Measurements from ENCODE around the gene SPECC1L. TPM values are rescaled to one million over a fixed set of nuclear protein-coding genes. Genes with fewer than 3 reads are reported as not detected.

Gene SPECC1L
- total and polyA plus RNA-seq, 10 of the 15 experiments (the other 5 are each of a cell fraction or from before 2014, with no cell fraction given) = 1.9 to 40.6 (median 19.1) TPM

DNA sequence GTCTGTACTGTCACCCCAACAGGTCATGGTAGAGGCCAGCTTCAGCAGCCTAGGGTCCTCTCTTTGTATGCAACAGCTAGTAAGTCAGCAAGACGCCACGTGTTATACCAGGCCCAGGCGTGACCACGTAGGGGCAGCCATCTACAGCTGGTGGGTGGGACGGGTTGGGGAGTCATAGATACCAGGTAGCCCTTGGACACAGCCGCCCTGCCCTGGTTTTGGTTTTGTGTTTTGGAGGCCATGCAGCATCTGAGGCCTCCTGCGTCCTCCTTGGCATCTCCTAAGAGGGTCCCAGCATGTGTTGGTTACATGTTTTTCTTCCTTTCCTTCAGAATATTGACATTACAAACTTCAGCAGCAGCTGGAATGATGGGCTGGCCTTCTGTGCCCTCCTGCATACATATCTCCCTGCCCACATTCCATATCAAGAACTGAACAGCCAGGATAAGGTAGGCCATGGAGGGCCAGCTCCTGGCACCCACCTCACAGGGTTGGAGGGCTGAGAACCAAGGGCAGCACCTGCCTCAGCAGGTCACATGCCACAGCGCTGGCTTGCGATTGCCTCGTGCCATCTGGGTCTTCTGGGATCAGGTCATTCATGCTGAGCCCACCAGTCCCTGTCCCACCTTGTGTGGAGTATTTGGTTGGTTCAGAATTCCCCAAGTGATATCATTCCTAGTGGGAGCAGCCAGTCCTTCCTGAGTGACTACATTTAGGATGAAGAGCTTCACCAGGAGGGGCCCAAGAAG, 140.8 kb downstream of the SPECC1L start:
- ATAC-seq (no peak), FAIRE-seq (no peak), DNase-seq (ENCODE audit: low read depth, low spot score) (no peak)
- Histone ChIP-seq H3K4me2 (ENCODE audit: control insufficient read depth, insufficient read depth) (no peak overlapping the region), H3K36me3 (ENCODE audit: control insufficient read depth in 2 of 2, insufficient read depth in 2 of 2, low read length in 1 of 2) (peaks cover 4 to 16% of the 10 kb centered on the region in 2 experiments), H3K27ac (ENCODE audit: control insufficient read depth, insufficient read depth) (no peak overlapping the region), H3K4me3 (no peak overlapping the region), H3K79me2 (ENCODE audit: control insufficient read depth, insufficient read depth, low read length) (no peaks in the 10 kb centered on the region), H3K9ac (ENCODE audit: control insufficient read depth, insufficient read depth, low read length) (no peak overlapping the region), H3K9me3 (replicated peaks; ENCODE audit: control insufficient read depth, insufficient read depth, low read length) (no peaks in the 10 kb centered on the region), H3K27me3 (replicated peaks in 1 of 2; ENCODE audit: control insufficient read depth in 2 of 2, insufficient read depth in 2 of 2, low read length in 1 of 2) (no peaks in the 10 kb centered on the region), H4K20me1 (ENCODE audit: control insufficient read depth, insufficient read depth) (no peaks in the 10 kb centered on the region), H3K4me1 (ENCODE audit: control insufficient read depth, insufficient read depth, low read length) (peaks cover 10% of the 10 kb centered on the region), H2AFZ (ENCODE audit: control insufficient read depth, low read depth, low read length) (no peak overlapping the region)
- BruUV-seq (replicated peaks) = no TSS peak
- ChIA-PET CTCF (interaction anchor here (0.7 to 1.1 kb wide), 2 partner anchors 9 to 144 kb away, joined by 3 read pairs; partner anchors contain the start of gene GUCD1), SMC1A (ENCODE audit: uncharacterized antibody, unreplicated experiment) (interaction anchor here (0.8 kb wide), 1 partner anchor 79 kb away, joined by 3 read pairs; no protein-coding TSS in a partner anchor), RAD21 (ENCODE audit: unreplicated experiment) (no interaction called here), POLR2A (no interaction called here)
- intact Hi-C loops (cut with micrococcal nuclease; ENCODE audit: unreplicated experiment) = no loop called here
- 96% methylated on average over 10 of the region's 10 CpGs for WGBS (ENCODE audit: insufficient coverage, insufficient replicate concordance, low lambda C conversion rate, missing lambda C conversion rate)
- in situ Hi-C loops (cut with MboI) = no loop called here
- TF ChIP-seq, protein P1, sequence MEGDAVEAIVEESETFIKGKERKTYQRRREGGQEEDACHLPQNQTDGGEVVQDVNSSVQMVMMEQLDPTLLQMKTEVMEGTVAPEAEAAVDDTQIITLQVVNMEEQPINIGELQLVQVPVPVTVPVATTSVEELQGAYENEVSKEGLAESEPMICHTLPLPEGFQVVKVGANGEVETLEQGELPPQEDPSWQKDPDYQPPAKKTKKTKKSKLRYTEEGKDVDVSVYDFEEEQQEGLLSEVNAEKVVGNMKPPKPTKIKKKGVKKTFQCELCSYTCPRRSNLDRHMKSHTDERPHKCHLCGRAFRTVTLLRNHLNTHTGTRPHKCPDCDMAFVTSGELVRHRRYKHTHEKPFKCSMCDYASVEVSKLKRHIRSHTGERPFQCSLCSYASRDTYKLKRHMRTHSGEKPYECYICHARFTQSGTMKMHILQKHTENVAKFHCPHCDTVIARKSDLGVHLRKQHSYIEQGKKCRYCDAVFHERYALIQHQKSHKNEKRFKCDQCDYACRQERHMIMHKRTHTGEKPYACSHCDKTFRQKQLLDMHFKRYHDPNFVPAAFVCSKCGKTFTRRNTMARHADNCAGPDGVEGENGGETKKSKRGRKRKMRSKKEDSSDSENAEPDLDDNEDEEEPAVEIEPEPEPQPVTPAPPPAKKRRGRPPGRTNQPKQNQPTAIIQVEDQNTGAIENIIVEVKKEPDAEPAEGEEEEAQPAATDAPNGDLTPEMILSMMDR (IDR thresholded peaks at IDR 0.05 in 2 of 3, conservative IDR thresholded peaks at IDR 0.05 in 1 of 3; ENCODE audit: control insufficient read depth in 2 of 3, extremely low read depth in 1 of 3, insufficient read depth in 1 of 3, low read depth in 3 of 3, low read length in 3 of 3) = no peak
- TF ChIP-seq ESRRA (IDR thresholded peaks at IDR 0.05; ENCODE audit: low read length) (no peak), BRCA1 (IDR thresholded peaks at IDR 0.05; ENCODE audit: low read depth, low read length) (no peak), POLR2AphosphoS2 (IDR thresholded peaks at IDR 0.05; ENCODE audit: low read depth, low read length) (no peak), POU2F2 (IDR thresholded peaks at IDR 0.05; ENCODE audit: borderline replicate concordance, low read depth, low read length) (no peak), HCFC1 (IDR thresholded peaks at IDR 0.05; ENCODE audit: low read length) (no peak), ETV6 (conservative IDR thresholded peaks at IDR 0.05 in 1 of 2, IDR thresholded peaks at IDR 0.05 in 1 of 2; ENCODE audit: borderline replicate concordance in 1 of 2, low read depth in 1 of 2) (no peak), TAF1 (IDR thresholded peaks at IDR 0.05; ENCODE audit: borderline replicate concordance, low read depth, low read length) (no peak), NR2F1 (conservative IDR thresholded peaks at IDR 0.05) (no peak), ZBED1 (IDR thresholded peaks at IDR 0.05; ENCODE audit: borderline replicate concordance) (no peak), CHD2 (IDR thresholded peaks at IDR 0.05; ENCODE audit: borderline replicate concordance, low read depth, low read length) (no peak)
- TF ChIP-seq, protein P2, sequence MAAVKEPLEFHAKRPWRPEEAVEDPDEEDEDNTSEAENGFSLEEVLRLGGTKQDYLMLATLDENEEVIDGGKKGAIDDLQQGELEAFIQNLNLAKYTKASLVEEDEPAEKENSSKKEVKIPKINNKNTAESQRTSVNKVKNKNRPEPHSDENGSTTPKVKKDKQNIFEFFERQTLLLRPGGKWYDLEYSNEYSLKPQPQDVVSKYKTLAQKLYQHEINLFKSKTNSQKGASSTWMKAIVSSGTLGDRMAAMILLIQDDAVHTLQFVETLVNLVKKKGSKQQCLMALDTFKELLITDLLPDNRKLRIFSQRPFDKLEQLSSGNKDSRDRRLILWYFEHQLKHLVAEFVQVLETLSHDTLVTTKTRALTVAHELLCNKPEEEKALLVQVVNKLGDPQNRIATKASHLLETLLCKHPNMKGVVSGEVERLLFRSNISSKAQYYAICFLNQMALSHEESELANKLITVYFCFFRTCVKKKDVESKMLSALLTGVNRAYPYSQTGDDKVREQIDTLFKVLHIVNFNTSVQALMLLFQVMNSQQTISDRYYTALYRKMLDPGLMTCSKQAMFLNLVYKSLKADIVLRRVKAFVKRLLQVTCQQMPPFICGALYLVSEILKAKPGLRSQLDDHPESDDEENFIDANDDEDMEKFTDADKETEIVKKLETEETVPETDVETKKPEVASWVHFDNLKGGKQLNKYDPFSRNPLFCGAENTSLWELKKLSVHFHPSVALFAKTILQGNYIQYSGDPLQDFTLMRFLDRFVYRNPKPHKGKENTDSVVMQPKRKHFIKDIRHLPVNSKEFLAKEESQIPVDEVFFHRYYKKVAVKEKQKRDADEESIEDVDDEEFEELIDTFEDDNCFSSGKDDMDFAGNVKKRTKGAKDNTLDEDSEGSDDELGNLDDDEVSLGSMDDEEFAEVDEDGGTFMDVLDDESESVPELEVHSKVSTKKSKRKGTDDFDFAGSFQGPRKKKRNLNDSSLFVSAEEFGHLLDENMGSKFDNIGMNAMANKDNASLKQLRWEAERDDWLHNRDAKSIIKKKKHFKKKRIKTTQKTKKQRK (IDR thresholded peaks at IDR 0.05; ENCODE audit: low read depth, low read length) = no peak
- TF ChIP-seq, protein P3, sequence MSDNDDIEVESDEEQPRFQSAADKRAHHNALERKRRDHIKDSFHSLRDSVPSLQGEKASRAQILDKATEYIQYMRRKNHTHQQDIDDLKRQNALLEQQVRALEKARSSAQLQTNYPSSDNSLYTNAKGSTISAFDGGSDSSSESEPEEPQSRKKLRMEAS (IDR thresholded peaks at IDR 0.05; ENCODE audit: low read depth, low read length) = no peak
- TF ChIP-seq, protein P4, sequence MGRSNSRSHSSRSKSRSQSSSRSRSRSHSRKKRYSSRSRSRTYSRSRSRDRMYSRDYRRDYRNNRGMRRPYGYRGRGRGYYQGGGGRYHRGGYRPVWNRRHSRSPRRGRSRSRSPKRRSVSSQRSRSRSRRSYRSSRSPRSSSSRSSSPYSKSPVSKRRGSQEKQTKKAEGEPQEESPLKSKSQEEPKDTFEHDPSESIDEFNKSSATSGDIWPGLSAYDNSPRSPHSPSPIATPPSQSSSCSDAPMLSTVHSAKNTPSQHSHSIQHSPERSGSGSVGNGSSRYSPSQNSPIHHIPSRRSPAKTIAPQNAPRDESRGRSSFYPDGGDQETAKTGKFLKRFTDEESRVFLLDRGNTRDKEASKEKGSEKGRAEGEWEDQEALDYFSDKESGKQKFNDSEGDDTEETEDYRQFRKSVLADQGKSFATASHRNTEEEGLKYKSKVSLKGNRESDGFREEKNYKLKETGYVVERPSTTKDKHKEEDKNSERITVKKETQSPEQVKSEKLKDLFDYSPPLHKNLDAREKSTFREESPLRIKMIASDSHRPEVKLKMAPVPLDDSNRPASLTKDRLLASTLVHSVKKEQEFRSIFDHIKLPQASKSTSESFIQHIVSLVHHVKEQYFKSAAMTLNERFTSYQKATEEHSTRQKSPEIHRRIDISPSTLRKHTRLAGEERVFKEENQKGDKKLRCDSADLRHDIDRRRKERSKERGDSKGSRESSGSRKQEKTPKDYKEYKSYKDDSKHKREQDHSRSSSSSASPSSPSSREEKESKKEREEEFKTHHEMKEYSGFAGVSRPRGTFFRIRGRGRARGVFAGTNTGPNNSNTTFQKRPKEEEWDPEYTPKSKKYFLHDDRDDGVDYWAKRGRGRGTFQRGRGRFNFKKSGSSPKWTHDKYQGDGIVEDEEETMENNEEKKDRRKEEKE (IDR thresholded peaks at IDR 0.05) = no peak
